GM19463 (cell line): ENCODE results near the gene WFDC5.

Experiments used
- ATAC-seq: cut with Tn5 transposase; IDR thresholded peaks from one replicate; pipeline ENCODE4 v1.9.1; 2021; ENCODE audit warnings: mild to moderate bottlenecking, moderate library complexity; ENCODE audit not compliant: unreplicated experiment

Gene WFDC5

GRCh38 chr20:45115829-45116228 is 855 bp upstream of the WFDC5 start:
- ATAC-seq = no peak

GRCh38 chr20:45115386-45115774 is 406 bp upstream of the WFDC5 start:
- ATAC-seq = no peak

GRCh38 chr20:45113865-45114264 is 1.1 kb downstream of the WFDC5 start:
- no peak for ATAC-seq

- ATAC-seq = no peak
Observed at GRCh38 chr20:45112754-45113153, 2.2 kb downstream of the WFDC5 start.

GRCh38 chr20:45111799-45112471 is 3.0 kb downstream of the WFDC5 start:
- ATAC-seq = no peak

GRCh38 chr20:45111285-45111684 is 3.7 kb downstream of the WFDC5 start:
- ATAC-seq = no peak

GRCh38 chr20:45110301-45110700 is 4.7 kb downstream of the WFDC5 start:
- no peak for ATAC-seq

GRCh38 chr20:45109634-45110033 is 5.3 kb downstream of the WFDC5 start:
- ATAC-seq = no peak

GRCh38 chr20:45105317-45105716 is 9.7 kb downstream of the WFDC5 start:
- ATAC-seq = no peak

GRCh38 chr20:45104786-45105185 is 10.2 kb downstream of the WFDC5 start:
- ATAC-seq = no peak

- no peak for ATAC-seq
Observed at GRCh38 chr20:45103072-45103471, 11.9 kb downstream of the WFDC5 start.

GRCh38 chr20:45101333-45101850 is 13.6 kb downstream of the WFDC5 start:
- no peak for ATAC-seq

GRCh38 chr20:45100563-45101245 is 14.3 kb downstream of the WFDC5 start, which contains the start of gene KCNS1:
KCNS1 (minus strand) TSS chr20:45101127; CDS start chr20:45099236, 1,891 bp downstream.
- ATAC-seq = no peak

GRCh38 chr20:45098103-45098773 is 16.7 kb downstream of the WFDC5 start:
- no peak for ATAC-seq

GRCh38 chr20:45097485-45098102 is 17.4 kb downstream of the WFDC5 start:
- no peak for ATAC-seq

GRCh38 chr20:45096781-45097180 is 18.2 kb downstream of the WFDC5 start:
- ATAC-seq = no peak

GRCh38 chr20:45095805-45096238 is 19.2 kb downstream of the WFDC5 start:
- no peak for ATAC-seq

- ATAC-seq = no peak
Observed at GRCh38 chr20:45094864-45095574, 20.0 kb downstream of the WFDC5 start.

- no peak for ATAC-seq
Observed at GRCh38 chr20:45094201-45094600, 20.8 kb downstream of the WFDC5 start.

- no peak for ATAC-seq
Observed at GRCh38 chr20:45092898-45093297, 22.1 kb downstream of the WFDC5 start.

- no peak for ATAC-seq
Observed at GRCh38 chr20:45091366-45091765, 23.6 kb downstream of the WFDC5 start.
